Activated CD4-positive, alpha-beta T cell treated with anti-CD3 and anti-CD28 coated beads for 48 hours (primary cell): ENCODE results near the gene GRID2.
"Not testable (repeated sequence)": the region's sequence is repeated elsewhere in the genome, so short reads cannot be mapped to it uniquely, and the experiment has no call there.

Experiments used
- DNase-seq: peaks from one replicate; pipeline ENCODE4 v3.0.0-alpha.2; 2020

The GRID2 gene

DNA sequence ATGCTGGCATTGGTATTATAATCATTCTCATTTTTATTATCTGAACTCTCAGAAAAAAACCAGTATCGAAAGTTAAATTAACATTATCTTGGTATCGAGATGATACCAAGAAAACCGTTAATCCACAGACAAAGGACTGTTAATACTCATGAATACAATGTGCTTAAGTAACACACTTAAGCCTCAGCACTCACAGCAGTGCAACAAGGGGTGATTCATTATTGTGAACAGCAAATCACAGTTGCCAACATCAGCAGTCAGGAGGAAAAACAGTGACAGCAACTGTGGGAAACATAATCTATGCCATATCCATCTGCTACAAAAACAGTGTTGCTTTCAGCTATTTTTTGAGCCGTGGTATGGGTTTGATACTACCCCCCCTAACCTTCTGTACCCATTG is 1313.8 kb downstream of the GRID2 start:
- DNase-seq, result no peak

DNA sequence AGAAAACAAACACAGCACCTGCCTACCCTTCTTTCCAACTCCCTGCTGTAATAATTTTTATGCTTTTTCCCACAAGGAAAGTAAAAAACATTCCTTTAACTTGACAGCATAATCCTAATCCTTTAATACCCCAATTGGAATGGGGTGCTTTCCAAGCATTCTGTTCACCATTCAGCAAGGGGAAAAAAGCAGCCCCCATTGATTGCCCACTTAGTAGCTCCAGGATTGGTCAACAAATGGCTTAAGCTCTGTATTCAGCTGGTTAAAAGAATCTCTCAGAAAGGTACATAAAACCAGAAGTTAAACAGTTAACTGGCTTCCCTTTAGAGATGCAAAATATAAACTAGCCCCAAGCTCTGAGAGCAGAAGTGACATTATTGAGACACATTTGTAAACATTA is 1330.0 kb downstream of the GRID2 start:
- no peak for DNase-seq

DNA sequence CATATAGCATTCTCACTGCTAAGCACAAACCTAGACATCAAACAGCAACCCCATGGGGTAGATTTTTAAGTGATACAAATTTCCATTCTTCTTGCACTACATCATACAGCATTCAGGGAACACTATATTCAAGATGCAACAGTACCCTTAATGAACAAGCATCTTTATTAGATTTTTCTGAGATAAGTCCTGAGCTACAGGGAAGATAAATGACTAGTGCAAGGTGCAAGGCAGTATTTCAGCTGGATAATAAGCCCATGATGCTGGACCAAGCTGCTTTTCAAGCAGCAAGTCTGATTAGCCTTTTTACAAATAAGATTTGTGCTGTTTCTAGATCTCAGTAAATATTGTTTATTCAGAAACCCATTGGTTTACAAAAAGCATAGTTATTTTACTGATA is 1332.2 kb downstream of the GRID2 start:
- DNase-seq, result no peak

DNA sequence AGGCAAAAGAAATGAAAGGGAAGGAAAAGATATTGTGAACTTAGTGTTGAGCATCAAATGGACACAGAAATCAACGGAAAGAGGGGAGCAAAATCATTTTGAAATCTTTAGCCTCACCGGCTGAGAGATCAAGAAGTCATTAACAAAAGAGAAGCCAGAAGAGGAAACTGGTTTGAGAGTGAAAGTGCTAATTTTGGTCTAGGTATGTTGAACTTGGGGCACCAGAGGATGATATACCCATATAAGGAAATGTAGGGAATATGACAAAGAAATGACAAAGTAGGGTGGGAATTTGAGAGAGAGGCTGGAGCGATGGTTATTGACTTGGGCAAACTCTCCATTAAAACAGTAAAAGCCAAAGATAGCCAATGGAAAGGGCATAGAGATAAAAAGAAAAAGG is 1341.4 kb downstream of the GRID2 start:
- DNase-seq, result no peak

DNA sequence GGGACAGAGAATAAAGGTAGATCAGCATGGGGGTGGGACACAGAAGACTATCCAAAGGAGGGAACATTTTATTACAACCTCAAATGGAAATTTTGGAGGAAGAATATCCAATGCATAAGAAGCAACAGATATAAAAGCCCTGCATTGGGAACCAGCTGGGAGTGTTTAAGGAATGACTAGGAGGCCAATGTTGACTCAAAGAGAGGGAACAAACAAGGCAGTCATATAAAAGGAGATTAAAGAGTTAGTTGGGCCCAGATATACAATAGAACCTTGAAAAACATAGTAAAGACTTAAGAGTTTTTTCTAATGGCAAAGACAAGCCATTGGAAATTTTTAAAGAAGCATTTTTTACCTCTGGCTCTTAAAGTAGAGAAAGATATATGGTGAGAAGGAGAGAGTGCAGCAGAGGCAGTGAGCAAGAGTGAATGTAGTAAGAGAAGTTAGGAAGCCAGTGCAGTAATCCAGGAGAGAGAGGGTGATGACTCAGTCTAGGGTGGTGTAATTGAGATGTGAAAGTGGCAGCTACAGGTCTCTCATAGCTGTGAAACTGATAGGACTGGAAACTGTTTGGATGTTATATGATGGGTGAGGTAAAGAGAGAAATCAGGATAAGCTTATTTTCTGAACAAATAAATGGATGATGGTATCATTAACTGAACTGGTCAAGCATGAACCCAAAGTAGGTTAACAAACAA is 1342.6 kb downstream of the GRID2 start:
- no peak for DNase-seq

DNA sequence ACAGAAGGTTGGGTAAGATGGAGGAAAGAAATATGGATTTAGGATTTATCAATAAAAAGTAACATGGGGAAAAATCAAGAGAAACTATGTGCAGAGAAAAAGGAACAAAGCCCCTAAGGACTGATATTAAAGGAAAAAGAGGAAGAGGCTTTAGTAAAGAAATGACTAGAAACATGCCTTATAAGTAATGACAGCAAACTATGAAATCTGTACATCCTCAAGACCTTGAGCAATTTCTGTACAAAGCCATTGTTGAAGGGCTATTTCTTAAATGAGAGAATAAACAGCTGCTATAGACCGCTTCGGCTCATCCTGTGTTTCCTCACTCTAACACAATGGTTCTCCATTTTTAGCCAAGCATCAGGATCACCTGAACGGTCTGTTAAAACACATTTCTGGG is 1344.5 kb downstream of the GRID2 start:
- no peak for DNase-seq

DNA sequence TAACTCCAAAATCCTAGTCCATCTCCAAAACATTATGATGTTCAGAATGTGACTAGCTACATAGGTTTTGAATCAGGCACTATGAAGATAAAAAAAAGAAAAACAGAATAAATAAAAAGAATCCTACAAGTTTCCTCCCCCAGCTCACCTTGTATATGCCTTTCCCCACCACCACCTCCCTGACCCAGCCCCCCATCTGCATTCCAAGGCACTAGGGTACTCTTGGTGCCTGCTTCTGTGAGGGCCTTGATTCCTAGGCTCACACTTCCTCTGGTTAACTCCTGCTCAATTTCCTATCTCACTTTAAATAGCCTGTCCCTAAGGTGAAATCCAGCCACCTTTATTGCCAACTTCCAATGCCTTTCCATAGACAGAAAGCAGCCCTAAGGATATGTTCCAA is 1346.1 kb downstream of the GRID2 start:
- no peak for DNase-seq

DNA sequence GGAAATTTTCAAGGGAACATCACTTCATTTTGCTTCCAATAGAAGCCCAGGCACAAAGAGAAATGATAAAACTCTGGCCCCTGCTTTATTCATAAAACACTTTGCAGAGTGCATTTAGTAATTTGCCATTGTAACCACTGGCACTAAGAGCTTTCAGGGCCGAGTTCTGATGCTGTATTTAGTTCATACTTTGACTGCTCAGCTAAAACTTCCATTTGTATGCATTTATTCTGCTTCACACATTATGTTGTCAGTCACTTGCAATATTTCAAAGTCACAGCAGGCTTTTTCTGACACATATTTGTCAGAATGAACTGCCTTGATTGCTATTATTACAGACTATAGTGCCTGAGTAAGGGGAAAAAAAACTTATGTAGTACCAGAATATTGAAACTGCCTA is 1350.4 kb downstream of the GRID2 start:
- DNase-seq, result no peak

DNA sequence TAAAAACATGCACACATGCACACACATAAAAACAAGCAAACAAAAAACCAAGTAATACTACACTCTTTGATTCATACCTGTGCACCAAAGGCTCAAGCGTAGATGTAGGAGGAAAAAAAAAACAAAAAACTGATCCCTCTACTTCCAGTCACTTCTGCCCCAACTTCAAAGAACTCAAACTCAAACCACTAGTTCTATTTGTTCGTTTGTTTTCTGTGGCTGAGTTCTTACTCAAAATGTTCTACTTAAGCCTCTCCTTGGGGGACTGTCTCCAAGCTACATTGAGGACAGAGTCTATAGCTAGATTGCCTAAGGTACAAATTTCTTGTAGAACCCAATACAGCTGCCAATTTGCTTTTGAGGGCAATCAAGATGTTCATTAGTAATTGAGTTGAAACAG is 1353.8 kb downstream of the GRID2 start:
- no peak for DNase-seq

DNA sequence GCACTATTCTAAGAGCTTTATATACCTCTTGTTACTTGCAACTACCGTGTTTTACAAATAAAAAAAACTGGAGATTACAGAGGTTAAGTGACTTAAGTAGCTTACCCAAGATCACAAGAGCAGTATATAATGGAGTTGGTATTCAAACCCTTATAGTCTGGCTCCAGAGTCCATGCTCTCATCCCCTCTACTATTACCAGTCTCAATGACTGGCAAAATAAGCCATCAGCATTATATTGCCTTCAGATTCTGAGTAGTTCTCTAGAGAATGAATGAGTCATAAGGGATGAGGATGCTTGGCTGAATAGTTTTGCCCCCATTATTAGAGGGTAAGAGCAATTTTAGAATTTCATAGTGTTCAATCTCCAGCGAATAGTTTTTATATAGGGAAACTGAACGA is 1354.7 kb downstream of the GRID2 start:
- no peak for DNase-seq

DNA sequence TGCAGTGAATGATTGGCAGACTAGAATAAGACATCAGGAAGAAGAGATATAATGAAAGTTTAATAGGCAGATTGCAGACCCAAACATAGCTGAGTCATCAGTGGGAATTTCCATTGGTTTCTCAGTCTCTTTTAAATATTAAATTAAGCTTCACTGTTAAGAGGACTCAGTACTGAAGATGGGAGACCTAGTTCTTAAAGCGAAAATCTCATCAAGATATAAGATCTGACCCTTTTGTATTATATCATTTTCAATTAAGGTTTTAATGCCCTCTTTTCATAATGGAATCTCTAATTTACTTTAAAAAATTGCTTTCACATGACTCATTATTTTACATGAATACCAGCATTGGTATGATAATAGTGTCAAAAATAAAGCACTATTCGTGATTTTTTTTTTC is 1355.9 kb downstream of the GRID2 start:
- DNase-seq, result no peak

DNA sequence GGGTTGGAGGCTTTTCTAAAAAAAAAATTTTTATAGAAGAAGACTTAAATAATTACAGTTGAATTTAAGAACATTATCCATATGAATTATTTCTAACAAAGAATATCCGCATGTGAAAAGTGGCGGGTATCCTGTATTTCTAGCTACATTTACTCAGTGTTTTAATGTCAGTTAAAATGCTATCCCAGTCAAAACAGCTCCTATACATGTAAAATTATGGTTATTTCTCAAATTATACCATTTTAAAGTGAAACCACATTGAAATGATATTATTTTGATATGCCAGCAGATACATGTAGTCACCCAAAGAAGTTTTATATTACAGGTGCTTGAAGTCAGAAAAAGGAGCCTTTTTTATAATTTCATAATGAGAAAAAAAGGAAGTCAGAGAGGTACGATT is 1356.3 kb downstream of the GRID2 start:
- no peak for DNase-seq

DNA sequence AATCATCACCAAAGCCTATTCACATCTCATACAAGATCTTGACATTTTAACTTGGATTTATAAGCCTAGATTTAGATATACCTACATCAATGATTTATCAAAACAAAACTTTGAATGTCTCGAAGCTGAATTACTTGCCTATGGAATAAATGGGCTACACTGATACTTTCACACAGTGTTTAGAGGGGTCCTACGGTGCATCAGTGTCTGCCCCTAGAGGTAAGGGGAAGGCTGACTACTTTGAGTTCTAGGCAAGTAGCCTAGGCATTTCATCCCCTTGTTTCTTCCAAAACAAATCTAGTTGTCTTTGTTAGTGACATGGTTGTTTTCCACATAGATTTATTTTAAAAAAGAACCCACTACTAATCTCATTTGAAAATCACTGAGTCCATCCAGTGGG is 1366.7 kb downstream of the GRID2 start:
- DNase-seq, result no peak

DNA sequence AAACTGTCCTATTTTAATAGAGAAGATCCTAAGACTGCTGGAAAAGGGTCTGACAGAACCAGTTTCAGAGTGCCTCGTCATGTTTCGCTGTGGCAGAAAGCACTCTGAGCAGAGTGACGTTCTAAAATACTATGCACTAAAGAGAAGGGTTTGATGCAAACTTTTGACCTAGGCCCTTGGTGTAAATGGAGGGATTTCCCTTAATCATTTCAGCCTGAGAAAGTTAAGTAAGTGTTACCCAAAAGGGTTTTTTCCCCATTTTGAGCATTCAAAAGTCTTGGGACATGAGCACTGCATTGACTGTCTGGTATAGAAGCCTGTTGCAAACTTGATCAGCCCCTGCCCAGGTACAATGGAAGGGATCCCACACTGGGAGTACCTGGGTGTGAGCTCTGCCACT is 1367.3 kb downstream of the GRID2 start:
- no peak for DNase-seq

DNA sequence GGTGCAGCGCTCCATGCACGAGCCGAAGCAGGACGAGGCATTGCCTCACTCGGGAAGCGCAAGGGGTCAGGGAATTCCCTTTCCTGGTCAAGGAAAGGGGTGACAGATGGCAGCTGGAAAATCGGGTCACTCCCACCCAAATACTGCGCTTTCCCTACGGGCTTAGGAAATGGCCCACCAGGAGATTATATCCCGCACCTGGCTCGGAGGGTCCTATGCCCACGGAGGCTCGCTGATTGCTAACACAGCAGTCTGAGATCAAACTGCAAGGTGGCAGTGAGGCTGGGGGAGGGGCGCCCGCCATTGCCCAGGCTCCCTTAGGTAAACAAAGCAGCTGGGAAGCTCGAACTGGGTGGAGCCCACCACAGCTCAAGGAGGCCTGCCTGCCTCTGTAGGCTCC is 1373.2 kb downstream of the GRID2 start:
- not testable (repeated sequence) for DNase-seq

DNA sequence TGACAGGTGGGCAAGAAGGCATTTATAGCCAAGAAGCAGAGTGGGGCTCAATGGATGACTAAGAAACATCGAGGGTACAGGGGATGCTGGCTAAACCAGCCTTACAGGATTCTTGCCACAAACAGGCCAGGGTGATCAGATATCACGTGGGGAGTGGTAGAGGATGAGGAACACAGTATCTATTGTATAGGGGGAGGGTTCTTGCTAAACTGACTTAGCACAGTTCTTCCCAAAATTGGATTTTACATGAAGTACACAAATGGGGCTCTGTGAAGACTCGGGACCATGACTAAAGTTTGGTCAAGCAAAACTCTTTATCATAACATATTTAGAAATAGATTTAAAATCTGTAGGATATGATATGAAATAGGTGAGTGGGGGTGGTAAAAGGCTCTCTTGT is 1380.8 kb downstream of the GRID2 start:
- no peak for DNase-seq

DNA sequence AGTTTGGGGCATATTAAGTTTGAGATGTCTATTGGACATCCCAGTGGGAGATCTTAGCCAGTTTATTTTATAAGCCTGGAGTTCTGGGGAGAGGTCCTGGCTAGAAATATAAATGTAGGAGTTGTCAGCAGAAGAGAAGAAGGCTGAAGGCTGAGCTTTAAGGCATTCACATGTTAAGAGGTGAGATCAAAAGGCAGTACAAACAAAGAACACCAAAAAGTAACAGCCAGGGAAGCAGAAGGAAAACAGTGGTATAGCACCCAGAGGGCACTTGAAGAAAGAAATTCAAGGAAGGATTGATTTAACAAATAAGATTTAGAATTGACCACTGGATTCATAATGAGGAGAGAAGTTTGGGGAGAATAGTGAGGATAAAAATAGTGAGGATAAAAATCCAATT is 1383.5 kb downstream of the GRID2 start:
- DNase-seq, result no peak

DNA sequence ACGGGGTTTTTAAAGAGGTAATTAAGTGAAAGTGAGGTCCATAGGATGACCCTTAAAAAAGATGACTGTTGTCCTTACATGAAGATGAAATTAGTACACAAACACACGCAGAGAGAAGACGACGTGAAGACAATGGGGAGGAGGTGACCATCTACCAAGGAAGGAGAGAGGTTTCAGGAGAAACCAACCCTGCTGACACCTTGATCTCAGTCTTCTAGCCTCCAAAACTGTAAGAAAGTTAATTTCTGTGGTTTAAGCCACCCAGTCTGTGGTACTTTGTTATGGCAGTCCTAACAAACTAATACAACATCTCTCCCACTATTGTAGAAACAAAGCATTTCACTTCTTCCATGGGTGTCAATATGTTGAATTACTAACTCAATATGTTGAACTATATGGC is 1385.2 kb downstream of the GRID2 start:
- DNase-seq, result no peak

DNA sequence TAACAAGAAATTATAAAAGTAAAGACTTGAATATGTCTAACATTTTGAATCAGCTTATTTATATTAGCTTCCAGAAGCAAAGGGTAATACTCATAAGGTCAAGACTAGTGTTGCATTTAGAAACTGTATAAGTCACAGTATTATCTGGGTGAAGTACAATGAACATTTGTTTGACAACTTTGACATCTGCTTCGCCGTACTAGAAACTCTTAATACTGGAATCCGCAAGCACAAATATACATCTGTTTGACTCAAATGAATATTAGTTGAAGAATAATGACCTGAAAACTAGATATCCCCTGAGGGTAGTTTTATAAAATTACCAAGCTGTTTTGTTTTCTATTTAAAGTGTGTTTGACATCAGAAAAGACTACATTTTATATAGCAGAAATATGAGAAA is 1389.4 kb downstream of the GRID2 start:
- DNase-seq, result no peak

DNA sequence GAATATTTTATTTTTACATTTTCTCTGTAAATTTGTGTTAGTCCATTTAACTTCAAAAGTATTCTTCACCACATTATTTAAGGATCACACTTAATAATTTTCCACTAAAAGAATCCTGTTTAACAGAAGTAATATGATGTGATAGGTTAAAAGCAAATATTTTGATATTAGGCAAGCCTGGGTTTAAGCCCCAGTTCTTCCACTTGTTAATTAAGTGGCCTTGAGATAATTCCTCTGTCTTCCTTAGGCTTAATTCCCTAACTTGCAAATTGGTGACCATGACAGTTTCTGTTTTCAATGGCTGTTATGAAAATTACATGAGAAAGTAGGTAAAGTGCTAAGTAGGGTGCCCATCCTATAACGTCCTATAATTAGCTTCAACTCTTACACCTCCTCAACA is 1394.9 kb downstream of the GRID2 start:
- DNase-seq, result no peak

DNA sequence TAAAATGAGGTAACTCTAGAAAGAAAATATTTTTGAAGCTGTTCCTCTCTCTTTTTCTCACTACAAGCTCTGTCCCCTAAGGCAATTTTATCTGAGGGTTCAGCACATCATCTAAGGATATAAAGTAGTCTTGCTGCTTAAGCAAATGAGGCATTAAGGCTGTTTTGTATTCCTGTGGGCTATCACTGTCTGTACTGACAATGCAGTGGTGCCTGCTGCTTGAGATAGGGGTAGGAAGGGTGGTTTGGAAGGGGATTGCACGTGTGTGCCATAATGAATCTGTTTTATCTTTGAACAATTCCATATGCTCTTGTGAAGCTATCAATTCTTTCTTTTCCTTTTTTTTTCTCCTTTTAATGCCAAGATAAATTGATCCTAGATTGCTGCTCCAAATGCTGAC is 1396.8 kb downstream of the GRID2 start:
- DNase-seq, result no peak

DNA sequence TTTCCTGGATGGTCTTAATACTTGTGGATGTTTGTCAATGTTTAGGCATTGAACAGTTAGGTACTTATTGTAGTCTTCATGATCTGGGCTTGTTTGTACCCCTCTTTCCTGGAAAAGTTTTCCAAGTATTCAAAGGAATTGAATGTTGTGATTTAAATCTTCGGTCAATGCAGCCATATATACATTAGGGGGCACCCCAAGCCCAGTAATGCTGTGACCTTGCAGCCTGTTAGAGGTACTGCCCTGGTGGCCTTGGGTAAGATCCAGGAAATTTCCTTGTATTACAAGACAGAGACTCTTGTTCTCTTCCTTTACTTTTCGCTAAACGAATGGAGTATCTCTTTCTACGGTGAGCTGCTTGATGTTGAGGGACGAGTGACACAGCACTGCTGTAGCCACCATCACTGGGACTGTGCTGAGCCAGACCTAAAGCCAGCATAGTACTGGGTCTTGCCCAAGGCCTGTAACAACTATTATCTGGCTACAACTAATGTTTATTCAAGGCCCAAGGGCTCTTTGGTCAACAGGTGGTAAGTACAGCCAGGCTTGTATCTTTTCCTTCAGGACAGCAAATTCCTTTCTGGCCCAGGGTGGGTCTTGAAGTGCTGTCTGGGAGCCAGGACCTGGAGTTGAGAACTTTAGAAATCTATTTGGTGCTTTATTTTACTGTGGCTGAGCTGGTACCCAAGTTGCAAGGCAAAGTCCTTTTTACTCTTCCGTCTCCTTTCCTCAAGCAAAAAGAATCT is 1406.5 kb downstream of the GRID2 start:
- no peak for DNase-seq

DNA sequence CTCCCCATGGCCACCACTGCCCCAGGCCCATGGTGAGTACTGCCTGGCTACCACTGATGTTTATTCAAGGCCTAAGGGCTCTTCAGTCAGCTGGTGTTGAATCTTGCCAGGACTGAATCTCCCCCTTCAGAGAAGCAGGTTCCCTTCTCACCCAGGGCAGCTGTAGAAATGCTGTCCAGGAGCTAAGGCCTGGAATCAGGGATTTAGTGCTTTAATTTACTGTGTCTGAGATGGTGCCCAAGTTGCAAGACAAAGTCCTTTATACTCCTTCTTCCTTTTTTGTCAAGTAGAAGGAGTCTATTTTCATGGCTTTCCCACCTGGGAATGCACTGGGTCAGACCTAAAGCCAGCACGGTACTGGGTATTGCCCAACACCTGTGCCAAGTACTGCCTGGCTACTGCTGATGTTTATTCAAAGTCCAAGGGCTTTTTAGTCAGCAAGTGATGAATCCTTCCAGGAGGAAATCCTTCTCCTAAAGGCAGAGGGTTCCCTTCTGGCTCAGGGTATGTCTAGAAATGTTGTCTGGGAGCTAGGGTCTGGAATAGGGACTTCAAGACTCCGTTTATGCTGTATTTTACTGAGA is 1407.2 kb downstream of the GRID2 start:
- DNase-seq, result no peak

DNA sequence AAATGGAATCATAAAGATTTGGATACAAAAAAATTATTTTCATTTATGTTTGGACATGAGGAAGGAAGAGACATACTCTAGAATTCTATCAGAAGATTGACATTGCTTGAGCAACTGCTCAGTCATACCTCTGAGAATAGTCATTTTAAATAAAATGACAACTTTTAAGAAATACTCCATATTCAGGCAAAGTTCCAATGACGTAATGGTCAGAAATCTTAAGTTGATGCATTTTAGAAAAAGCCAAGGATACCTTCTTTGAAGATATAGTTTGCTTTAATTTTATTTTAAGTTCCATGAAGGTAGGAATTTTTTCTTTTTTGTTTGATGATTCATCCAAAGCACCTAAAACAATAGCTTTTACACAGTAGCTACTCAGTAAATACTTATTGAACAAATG is 1414.5 kb downstream of the GRID2 start:
- DNase-seq, result no peak

DNA sequence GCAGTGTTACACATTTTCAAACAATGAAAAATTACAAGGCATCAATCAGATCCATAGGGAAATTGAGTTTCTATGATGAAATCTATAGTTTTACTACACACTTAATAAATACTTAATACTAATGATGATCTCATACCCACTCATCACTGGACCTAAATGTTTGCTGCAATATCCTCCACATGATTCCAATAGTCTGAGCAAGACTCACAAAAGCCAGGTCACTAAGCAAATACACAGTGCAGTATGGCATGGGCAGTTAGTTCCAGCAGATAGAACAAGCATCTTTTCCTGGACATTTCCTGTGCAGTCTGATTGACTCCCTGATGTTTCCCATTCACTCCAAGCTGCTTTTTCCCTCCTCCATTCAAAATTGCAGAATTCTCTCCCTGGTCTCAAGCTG is 1415.8 kb downstream of the GRID2 start:
- no peak for DNase-seq
